B cell (primary cell): ENCODE results near the gene TRIM46. TPM values are rescaled to one million over a fixed set of nuclear protein-coding genes. Genes with fewer than 3 reads are reported as not detected.

Source experiments
- ATAC-seq: fragments of 200-7000 bp; cut with Tn5 transposase; one replicate; pipeline ENCODE4 v1.10.0; 2021; ENCODE audit warnings: low read depth, mild to moderate bottlenecking, moderate number of reproducible peaks, moderate library complexity
- CTCF ChIA-PET: fragments of 350-600 bp; sonication (Branson Sonifier 250); formaldehyde crosslinking; loops from one replicate; lab custom pipeline; 2021; ENCODE audit warnings: antibody characterized with exemption, inconsistent platforms; lab: Charles Lee
- POLR2A ChIA-PET: fragments of 350-600 bp; sonication (Branson Sonifier 250); formaldehyde crosslinking; loops from one replicate; lab custom pipeline; 2021; ENCODE audit warnings: antibody characterized with exemption; lab: Charles Lee
- DNase-seq: peaks from one replicate; pipeline ENCODE4 v3.0.0; 2013
- H2AFZ ChIP-seq: 2 replicates; pipeline ENCODE4 v1.6.1; 2012; ENCODE audit warnings: mild to moderate bottlenecking, low read depth, low read length; ENCODE audit not compliant: insufficient read depth, poor library complexity, severe bottlenecking
- H3K27ac ChIP-seq, 2 donors: 1 replicate in 1 of 2; 2 replicates in 1 of 2; pipeline ENCODE4 v1.5.1; 2012 to 2013; ENCODE audit warnings: low read length in 2 of 2, mild to moderate bottlenecking in 2 of 2, moderate library complexity in 1 of 2
- H3K27me3 ChIP-seq, 4 experiments: fragments of 200-600 bp in 1 of 4; sonication (generic) in 1 of 4; replicated peaks in 1 of 4; 1 replicate in 2 of 4; 2 replicates in 2 of 4; pipeline versions ENCODE4 v1.6.1 to v1.7.0; 2013 to 2016; ENCODE audit warnings: low read length in 3 of 4, mild to moderate bottlenecking in 2 of 4, mixed read lengths in 1 of 4, moderate library complexity in 1 of 4; ENCODE audit not compliant: insufficient read depth in 4 of 4, control insufficient read depth in 3 of 4; ENCODE audit errors: control extremely low read depth in 1 of 4
- H3K36me3 ChIP-seq, 2 experiments: replicated peaks in 1 of 2; 1 replicate in 1 of 2; 2 replicates in 1 of 2; pipeline versions ENCODE4 v1.6.1 to v1.7.1; 2013; ENCODE audit warnings: low read length in 1 of 2; ENCODE audit not compliant: insufficient read depth in 2 of 2, control insufficient read depth in 1 of 2; ENCODE audit errors: control extremely low read depth in 1 of 2, extremely low read depth in 1 of 2
- H3K4me1 ChIP-seq, 2 donors: fragments of 200-600 bp in 1 of 2; sonication (generic) in 1 of 2; 1 replicate in 1 of 2; 2 replicates in 1 of 2; pipeline versions ENCODE4 v1.5.1 to v1.6.1; 2013 to 2017; ENCODE audit warnings: low read length in 2 of 2; ENCODE audit not compliant: control insufficient read depth in 2 of 2, insufficient read depth in 2 of 2
- H3K4me2 ChIP-seq: replicated peaks from 2 replicates; pipeline ENCODE3; 2012; ENCODE audit warnings: mild to moderate bottlenecking, low read depth, low read length; ENCODE audit not compliant: poor library complexity, severe bottlenecking
- H3K4me3 ChIP-seq, 5 experiments: fragments of 200-600 bp in 1 of 5; sonication (generic) in 1 of 5; 1 replicate in 3 of 5; 2 replicates in 2 of 5; pipeline versions ENCODE4 v1.5.1 to v1.7.0; 2011 to 2016; ENCODE audit warnings: low read length in 4 of 5, mild to moderate bottlenecking in 4 of 5, low read depth in 2 of 5, control low read depth in 1 of 5, moderate library complexity in 1 of 5; ENCODE audit not compliant: insufficient read depth in 1 of 5; ENCODE audit errors: control extremely low read depth in 1 of 5, extremely low read depth in 1 of 5
- H3K79me2 ChIP-seq: fragments of 200-600 bp; sonication (generic); one replicate; pipeline ENCODE4 v1.6.0; 2016; ENCODE audit warnings: low read length; ENCODE audit not compliant: control insufficient read depth, insufficient read depth
- H3K9ac ChIP-seq: fragments of 200-600 bp; sonication (generic); 2 replicates; pipeline ENCODE4 v1.6.1; 2017; ENCODE audit warnings: mild to moderate bottlenecking, low read length, moderate library complexity
- H3K9me3 ChIP-seq, 3 donors: one replicate each; pipeline versions ENCODE4 v1.6.1 to v1.7.1; 2013; ENCODE audit warnings: low read length in 2 of 3; ENCODE audit not compliant: control insufficient read depth in 2 of 3, insufficient read depth in 1 of 3; ENCODE audit errors: control extremely low read depth in 1 of 3
- H4K20me1 ChIP-seq: 2 replicates; pipeline ENCODE4 v1.6.0; 2012; ENCODE audit warnings: mild to moderate bottlenecking, low read length; ENCODE audit not compliant: insufficient read depth, control insufficient read depth, poor library complexity, severe bottlenecking
- H3K27ac Mint-ChIP-seq: one replicate; pipeline ENCODE4 v1.8.0; 2021; ENCODE audit warnings: mixed read lengths
- H3K27me3 Mint-ChIP-seq: one replicate; pipeline ENCODE4 v1.8.0; 2021; ENCODE audit warnings: mixed read lengths
- H3K4me1 Mint-ChIP-seq: one replicate; pipeline ENCODE4 v1.8.0; 2021; ENCODE audit warnings: mixed read lengths
- H3K4me3 Mint-ChIP-seq: one replicate; pipeline ENCODE4 v1.8.0; 2021; ENCODE audit warnings: mixed read lengths
- H3K9me3 Mint-ChIP-seq: one replicate; pipeline ENCODE4 v1.8.0; 2022; ENCODE audit warnings: mixed read lengths; ENCODE audit not compliant: insufficient read depth
- EZH2 ChIP-seq: IDR thresholded peaks from 2 replicates; pipeline ENCODE4 v1.6.1; 2012; ENCODE audit warnings: borderline replicate concordance, low read depth, mild to moderate bottlenecking, moderate library complexity, low read length; ENCODE audit not compliant: insufficient read depth, poor library complexity, severe bottlenecking
- WGBS: methylation state at CpG from one replicate; pipeline ENCODE4 v1.1.5; 2013; ENCODE audit warnings: missing lambda C conversion rate; ENCODE audit not compliant: insufficient coverage; 5-methylcytosine and 5-hydroxymethylcytosine counted together
- intact Hi-C: fragments of 100-400 bp; cut with micrococcal nuclease; formaldehyde crosslinking; loops from one replicate; pipeline ENCODE4 v1.10.0; 2022
- polyA plus RNA-seq: library from polyadenylated mRNA; depleted of rRNA; stranded (reverse); fragments of >200 nt; gene quantifications from 2 replicates; pipeline ENCODE4 v1.2.3, GENCODE V29; 2012
- total RNA-seq, 2 donors: library from RNA; stranded (reverse); fragments of 120-200 nt in 1 of 2; gene quantifications; 1 replicate in 1 of 2; 2 replicates in 1 of 2; pipeline versions ENCODE4 v1.2.3 to v1.2.4, GENCODE V29; 2013 to 2022
- TF ChIP-seq, protein P1 (sequence below): fragments of 200-600 bp; IDR thresholded peaks from one replicate; pipeline ENCODE4 v1.8.0; 2022; ENCODE audit warnings: antibody characterized with exemption, mild to moderate bottlenecking

The TRIM46 gene
- total and polyA plus RNA-seq, 2 donors (not counting 1 experiment from before 2014, with no cell fraction given): 2.6 to 3.4 TPM

GRCh38 chr1:155196893-155197638, 23.4 kb downstream of the TRIM46 start:
- Histone ChIP-seq H3K9me3 (peaks cover 0 to 5% (median 0%) of the 10 kb centered on the region in 3 donors), H3K27me3 (peaks cover 0 to 19% (median 1%) of the 10 kb centered on the region in 4 experiments), H3K36me3 (no peaks in the 10 kb centered on the region), H3K9ac (no peak overlapping the region), H3K27ac (no peak overlapping the region), H4K20me1 (no peaks in the 10 kb centered on the region), H3K4me2 (no peak overlapping the region), H3K79me2 (no peaks in the 10 kb centered on the region), H3K4me1 (peaks cover 15 to 23% of the 10 kb centered on the region in 2 donors), H2AFZ (no peak overlapping the region), H3K4me3 (no peak overlapping the region)
- WGBS: 97% methylated on average over 19 of the region's 20 CpGs
- ATAC-seq (no peak), DNase-seq (peak; percentile 22)
- no peaks in the 10 kb centered on the region for H3K27me3 Mint-ChIP-seq
- CTCF ChIA-PET: interaction anchor here (7.7 kb wide), 1 partner anchor 21 kb away, joined by 196 read pairs; the partner anchor contains the start of genes KRTCAP2 and TRIM46
- no peak overlapping the region for H3K4me3 Mint-ChIP-seq
- no peaks in the 10 kb centered on the region for H3K9me3 Mint-ChIP-seq
- TF ChIP-seq, protein P1, sequence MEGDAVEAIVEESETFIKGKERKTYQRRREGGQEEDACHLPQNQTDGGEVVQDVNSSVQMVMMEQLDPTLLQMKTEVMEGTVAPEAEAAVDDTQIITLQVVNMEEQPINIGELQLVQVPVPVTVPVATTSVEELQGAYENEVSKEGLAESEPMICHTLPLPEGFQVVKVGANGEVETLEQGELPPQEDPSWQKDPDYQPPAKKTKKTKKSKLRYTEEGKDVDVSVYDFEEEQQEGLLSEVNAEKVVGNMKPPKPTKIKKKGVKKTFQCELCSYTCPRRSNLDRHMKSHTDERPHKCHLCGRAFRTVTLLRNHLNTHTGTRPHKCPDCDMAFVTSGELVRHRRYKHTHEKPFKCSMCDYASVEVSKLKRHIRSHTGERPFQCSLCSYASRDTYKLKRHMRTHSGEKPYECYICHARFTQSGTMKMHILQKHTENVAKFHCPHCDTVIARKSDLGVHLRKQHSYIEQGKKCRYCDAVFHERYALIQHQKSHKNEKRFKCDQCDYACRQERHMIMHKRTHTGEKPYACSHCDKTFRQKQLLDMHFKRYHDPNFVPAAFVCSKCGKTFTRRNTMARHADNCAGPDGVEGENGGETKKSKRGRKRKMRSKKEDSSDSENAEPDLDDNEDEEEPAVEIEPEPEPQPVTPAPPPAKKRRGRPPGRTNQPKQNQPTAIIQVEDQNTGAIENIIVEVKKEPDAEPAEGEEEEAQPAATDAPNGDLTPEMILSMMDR: no peak
- no peak for TF ChIP-seq EZH2
- no peak overlapping the region for H3K27ac Mint-ChIP-seq
- POLR2A ChIA-PET: no interaction called here
- intact Hi-C loops: no loop called here
- peaks cover 29% of the 10 kb centered on the region for H3K4me1 Mint-ChIP-seq

- H4K20me1 ChIP-seq: no peaks in the 10 kb centered on the region
- DNase-seq (no peak), ATAC-seq (no peak)
- H3K27me3 ChIP-seq: peaks cover 0 to 18% (median 1%) of the 10 kb centered on the region in 4 experiments
- H3K79me2 ChIP-seq: no peaks in the 10 kb centered on the region
- H2AFZ ChIP-seq: no peak overlapping the region
- H3K36me3 ChIP-seq: no peaks in the 10 kb centered on the region
- Mint-ChIP-seq H3K4me3 (no peak overlapping the region), H3K27me3 (no peaks in the 10 kb centered on the region), H3K27ac (no peak overlapping the region), H3K4me1 (peaks cover 22% of the 10 kb centered on the region), H3K9me3 (no peaks in the 10 kb centered on the region)
- H3K9me3 ChIP-seq: peaks cover 0 to 5% (median 0%) of the 10 kb centered on the region in 3 donors
- intact Hi-C loops: no loop called here
- 95% methylated on average over 14 of the region's 15 CpGs for WGBS
- H3K4me1 ChIP-seq: peaks cover 14 to 17% of the 10 kb centered on the region in 2 donors
- no peak overlapping the region for H3K4me2 ChIP-seq
- ChIA-PET CTCF (interaction anchor here (1.2 to 7.7 kb wide), 2 partner anchors 22 to 29 kb away, joined by 3 to 196 read pairs; partner anchors contain the start of genes KRTCAP2 and TRIM46), POLR2A (no interaction called here)
- no peak overlapping the region for H3K9ac ChIP-seq
- no peak overlapping the region for H3K27ac ChIP-seq
- H3K4me3 ChIP-seq: no peak overlapping the region
- TF ChIP-seq EZH2: no peak
- TF ChIP-seq, protein P1: no peak
Observed at GRCh38 chr1:155197901-155198546, 24.4 kb downstream of the TRIM46 start.
